Measurements from ENCODE around the gene EIF2B2. TPM values are rescaled to one million over a fixed set of nuclear protein-coding genes. Genes with fewer than 3 reads are reported as not detected.
"Not testable (repeated sequence)": the region's sequence is repeated elsewhere in the genome, so short reads cannot be mapped to it uniquely, and the experiment has no call there.

EIF2B2 gene
- total RNA-seq, 1 donor from 2014 or later, result 37.2 TPM

- H3K27ac Mint-ChIP-seq, result no peak overlapping the region
- POLR2A ChIA-PET, result no interaction called here
- intact Hi-C loops (cut with micrococcal nuclease), result no loop called here
- no peak for DNase-seq
- no peaks in the 10 kb centered on the region for H3K4me1 Mint-ChIP-seq
- no peaks in the 10 kb centered on the region for H3K36me3 Mint-ChIP-seq (ENCODE audit: low read depth)
- TF ChIP-seq CTCF (IDR thresholded peaks at IDR 0.05), result no peak
- CTCF ChIA-PET, result no interaction called here
- no peaks in the 10 kb centered on the region for H3K27me3 Mint-ChIP-seq
- H3K9me3 Mint-ChIP-seq, result no peaks in the 10 kb centered on the region
- no peak for ATAC-seq (ENCODE audit: low read depth)
- H3K4me3 Mint-ChIP-seq, result no peak overlapping the region
Measured at GRCh38 chr14:74988131-74988530, 14.6 kb upstream of the EIF2B2 start.

- no peaks in the 10 kb centered on the region for H3K4me1 Mint-ChIP-seq
- no peak overlapping the region for H3K4me3 Mint-ChIP-seq
- H3K36me3 Mint-ChIP-seq (ENCODE audit: low read depth), result no peaks in the 10 kb centered on the region
- H3K27me3 Mint-ChIP-seq, result no peaks in the 10 kb centered on the region
- no peak overlapping the region for H3K27ac Mint-ChIP-seq
- no peaks in the 10 kb centered on the region for H3K9me3 Mint-ChIP-seq
- ATAC-seq (ENCODE audit: low read depth), result no peak
- intact Hi-C loops (cut with micrococcal nuclease), result no loop called here
- TF ChIP-seq CTCF (IDR thresholded peaks at IDR 0.05), result no peak
- ChIA-PET CTCF (no interaction called here), POLR2A (no interaction called here)
- no peak for DNase-seq
Measured at GRCh38 chr14:74988993-74989392, 13.7 kb upstream of the EIF2B2 start.

GRCh38 chr14:74994182-74994581 lies 8.5 kb upstream of the EIF2B2 start:
- H3K27ac Mint-ChIP-seq; H3K27me3 Mint-ChIP-seq; CTCF ChIA-PET; H3K9me3 Mint-ChIP-seq; H3K4me3 Mint-ChIP-seq; DNase-seq; POLR2A ChIA-PET; intact Hi-C loops (cut with micrococcal nuclease); H3K36me3 Mint-ChIP-seq (ENCODE audit: low read depth); H3K4me1 Mint-ChIP-seq; ATAC-seq (ENCODE audit: low read depth): not testable (repeated sequence)

GRCh38 chr14:74995781-74996180 lies 6.9 kb upstream of the EIF2B2 start:
- H3K27ac Mint-ChIP-seq; H3K4me1 Mint-ChIP-seq; DNase-seq; POLR2A ChIA-PET; H3K4me3 Mint-ChIP-seq; intact Hi-C loops (cut with micrococcal nuclease); ATAC-seq (ENCODE audit: low read depth); H3K27me3 Mint-ChIP-seq; H3K36me3 Mint-ChIP-seq (ENCODE audit: low read depth); H3K9me3 Mint-ChIP-seq; CTCF ChIA-PET: not testable (repeated sequence)

- CTCF ChIA-PET, result interaction anchor here (2.9 kb wide), 1 partner anchor 140 kb away, joined by 9 read pairs; no protein-coding TSS in a partner anchor
- ATAC-seq (ENCODE audit: low read depth) (no peak), DNase-seq (no peak)
- TF ChIP-seq CTCF (IDR thresholded peaks at IDR 0.05), result no peak
- Mint-ChIP-seq H3K27ac (no peak overlapping the region), H3K9me3 (no peaks in the 10 kb centered on the region), H3K4me1 (peaks cover 25% of the 10 kb centered on the region), H3K36me3 (ENCODE audit: low read depth) (peaks cover 27% of the 10 kb centered on the region), H3K27me3 (no peaks in the 10 kb centered on the region), H3K4me3 (no peak overlapping the region)
- intact Hi-C loops (cut with micrococcal nuclease), result loop anchor here (5.0 kb wide), 2 partner anchors 39 to 1151 kb away; partner anchors contain the start of gene GPATCH2L
- POLR2A ChIA-PET, result no interaction called here
Measured at GRCh38 chr14:75001261-75001660, 1.5 kb upstream of the EIF2B2 start.

GRCh38 chr14:75001899-75002298 lies 822 bp upstream of the EIF2B2 start:
- TF ChIP-seq CTCF (IDR thresholded peaks at IDR 0.05), result no peak
- DNase-seq (no peak), ATAC-seq (ENCODE audit: low read depth) (no peak)
- H3K4me1 Mint-ChIP-seq, result peaks cover 25% of the 10 kb centered on the region
- H3K27ac Mint-ChIP-seq, result peak overlapping the region; percentile 96
- no peaks in the 10 kb centered on the region for H3K9me3 Mint-ChIP-seq
- H3K36me3 Mint-ChIP-seq (ENCODE audit: low read depth), result peaks cover 33% of the 10 kb centered on the region
- H3K4me3 Mint-ChIP-seq, result peak overlapping the region; percentile 99
- ChIA-PET CTCF (interaction anchor here (2.9 kb wide), 1 partner anchor 141 kb away, joined by 9 read pairs; no protein-coding TSS in a partner anchor), POLR2A (interaction anchor here (0.6 kb wide), 1 partner anchor 125 kb away, joined by 3 read pairs; the partner anchor contains the start of gene NEK9)
- H3K27me3 Mint-ChIP-seq, result no peaks in the 10 kb centered on the region
- intact Hi-C loops (cut with micrococcal nuclease), result loop anchor here (1.0 to 5.0 kb wide), 11 partner anchors 40 to 1150 kb away; partner anchors contain the start of genes AREL1, DLST, ERG28 and FCF1
